HepG2 (cell line): Measurements from ENCODE around the gene DCUN1D3. TPM values are rescaled to one million over a fixed set of nuclear protein-coding genes. Genes with fewer than 3 reads are reported as not detected.

Source experiments
- AHDC1 ChIP-seq: sonication (generic); formaldehyde crosslinking; IDR thresholded peaks from 2 replicates; pipeline ENCODE4 v1.5.1; 2020; ENCODE audit warnings: mild to moderate bottlenecking, missing genetic modification reagents, borderline replicate concordance
- ATF4 ChIP-seq, 2 experiments: fragments of 450-650 bp in 1 of 2; sonication (generic) in 1 of 2; formaldehyde crosslinking; IDR thresholded peaks; 2 replicates each; pipeline versions ENCODE4 v1.5.0 to v1.8.0; 2020 to 2022; ENCODE audit warnings: mild to moderate bottlenecking in 1 of 2, missing genetic modification reagents in 1 of 2
- ATF6 ChIP-seq: sonication (generic); formaldehyde crosslinking; conservative IDR thresholded peaks from 2 replicates; pipeline ENCODE4 v1.4.0; 2020; ENCODE audit warnings: missing genetic modification reagents
- ERF ChIP-seq: IDR thresholded peaks from 2 replicates; pipeline ENCODE4 v1.6.1; 2018; ENCODE audit warnings: missing biosample characterization, missing genetic modification reagents
- GATAD2A ChIP-seq: IDR thresholded peaks from 2 replicates; pipeline ENCODE4 v1.6.1; 2016
- HOXD1 ChIP-seq: sonication (generic); formaldehyde crosslinking; IDR thresholded peaks from 2 replicates; pipeline ENCODE4 v1.5.0; 2020; ENCODE audit warnings: missing genetic modification reagents
- NR2C2 ChIP-seq: sonication (generic); formaldehyde crosslinking; IDR thresholded peaks from 2 replicates; pipeline ENCODE4 v1.4.0; 2020; ENCODE audit warnings: missing genetic modification reagents, mild to moderate bottlenecking, moderate library complexity, borderline replicate concordance
- NRL ChIP-seq: sonication (generic); formaldehyde crosslinking; IDR thresholded peaks from 2 replicates; pipeline ENCODE4 v1.5.0; 2020; ENCODE audit warnings: missing genetic modification reagents, mild to moderate bottlenecking, moderate library complexity, borderline replicate concordance
- POLR2AphosphoS5 ChIP-seq: IDR thresholded peaks from 2 replicates; pipeline ENCODE4 v1.6.1; 2012; ENCODE audit warnings: low read depth, low read length
- REST ChIP-seq, 2 experiments: IDR thresholded peaks; 2 replicates each; pipeline ENCODE4 v1.6.1; 2011 to 2012; ENCODE audit warnings: low read length in 2 of 2, borderline replicate concordance in 1 of 2, low read depth in 1 of 2, mild to moderate bottlenecking in 1 of 2, moderate library complexity in 1 of 2
- RORA ChIP-seq: sonication (generic); formaldehyde crosslinking; IDR thresholded peaks from 2 replicates; pipeline ENCODE4 v1.5.0; 2020; ENCODE audit warnings: mild to moderate bottlenecking, missing genetic modification reagents, moderate library complexity
- SSRP1 ChIP-seq: IDR thresholded peaks from 2 replicates; pipeline ENCODE4 v1.6.1; 2016; ENCODE audit warnings: control low read depth
- ZMYM2 ChIP-seq: sonication (generic); formaldehyde crosslinking; IDR thresholded peaks from 2 replicates; pipeline ENCODE4 v1.8.0; 2022; ENCODE audit warnings: mild to moderate bottlenecking, missing genetic modification reagents
- ZNF337 ChIP-seq: sonication (generic); formaldehyde crosslinking; IDR thresholded peaks from 2 replicates; pipeline ENCODE4 v1.5.1; 2020; ENCODE audit warnings: missing genetic modification reagents, low read depth, mild to moderate bottlenecking, borderline replicate concordance
- ZNF747 ChIP-seq: sonication (generic); formaldehyde crosslinking; IDR thresholded peaks from 2 replicates; pipeline ENCODE4 v1.8.1; 2023; ENCODE audit warnings: missing genetic modification reagents, mild to moderate bottlenecking, borderline replicate concordance
- ZNF75D ChIP-seq: sonication (generic); formaldehyde crosslinking; IDR thresholded peaks from 2 replicates; pipeline ENCODE4 v1.8.1; 2023; ENCODE audit warnings: missing genetic modification reagents, mild to moderate bottlenecking, borderline replicate concordance
- polyA plus RNA-seq, 8 experiments: library from polyadenylated mRNA; depleted of rRNA in 3 of 8; stranded (reverse) in 7 of 8; unstranded in 1 of 8; fragments of >200 nt; fragmentation: Illumina TruSeq in 4 of 8; extraction: Trizol in 4 of 8; gene quantifications; 2 replicates each; pipeline versions ENCODE4 v1.2.1 to v1.2.3, GENCODE V29; 2011 to 2016; ENCODE audit warnings: low read depth in 4 of 8, missing spikeins in 1 of 8, mixed read lengths in 1 of 8; ENCODE audit not compliant: insufficient read depth in 1 of 8
- total RNA-seq, 5 experiments: library from RNA; depleted of rRNA; stranded (reverse); fragments of >200 nt; fragmentation: Illumina TruSeq; extraction: Trizol; gene quantifications; 2 replicates each; pipeline ENCODE4 v1.2.3, GENCODE V29; 2016; ENCODE audit warnings: low read depth in 1 of 5

Gene DCUN1D3
- total and polyA plus RNA-seq, 2 of the 13 experiments (the other 11 are each of a cell fraction or from before 2014, with no cell fraction given), result 5.0 to 19.3 TPM

- peak; percentile 76 for TF ChIP-seq POLR2AphosphoS5
- peak; percentile 94 for TF ChIP-seq NRL (CRISPR knock-in tag)
- TF ChIP-seq RORA (CRISPR knock-in tag), result no peak
- peak; percentile 59; the same call in 1 of the 2 replicates for TF ChIP-seq ZNF337 (CRISPR knock-in tag)
- no peak for TF ChIP-seq ZMYM2 (CRISPR knock-in tag)
- no peak; the same call in 1 of the 2 replicates for TF ChIP-seq ZNF747 (CRISPR knock-in tag)
- peak in 1 of 2 experiments; percentile 93; a peak in 2 of 4 replicates for TF ChIP-seq ATF4 (CRISPR knock-in tag; IDR thresholded peaks at IDR 0.05)
- TF ChIP-seq NR2C2 (CRISPR knock-in tag), result peak; percentile 88
- peak; percentile 41; the same call in 1 of the 2 replicates for TF ChIP-seq GATAD2A (CRISPR knock-in tag)
- peak; percentile 53; the same call in 1 of the 2 replicates for TF ChIP-seq AHDC1 (CRISPR knock-in tag)
- no peak for TF ChIP-seq REST (IDR thresholded peaks at IDR 0.05; ENCODE audit: borderline replicate concordance in 1 of 2, low read depth in 1 of 2, low read length in 2 of 2)
- no peak for TF ChIP-seq ZNF75D (CRISPR knock-in tag)
- no peak for TF ChIP-seq SSRP1 (CRISPR knock-in tag)
- peak; percentile 87 for TF ChIP-seq ERF
- TF ChIP-seq HOXD1, result peak; percentile 87
- no peak for TF ChIP-seq ATF6 (CRISPR knock-in tag)
These were observed at the start of gene DCUN1D3, which contains the start of gene LYRM1 (continued) for GRCh38 chr16:20900299-20901067.
